Activated T-cell treated with anti-CD3 and anti-CD28 coated beads, Interleukin-2, amount 50 U/mL, for 1 hour (primary cell): Measurements from ENCODE around the gene GRB14.
"Not testable (repeated sequence)": the region's sequence is repeated elsewhere in the genome, so short reads cannot be mapped to it uniquely, and the experiment has no call there.

ENCODE experiments used
- DNase-seq: peaks from one replicate; pipeline ENCODE4 v3.0.0-alpha.2; 2020

GRB14 gene

DNA sequence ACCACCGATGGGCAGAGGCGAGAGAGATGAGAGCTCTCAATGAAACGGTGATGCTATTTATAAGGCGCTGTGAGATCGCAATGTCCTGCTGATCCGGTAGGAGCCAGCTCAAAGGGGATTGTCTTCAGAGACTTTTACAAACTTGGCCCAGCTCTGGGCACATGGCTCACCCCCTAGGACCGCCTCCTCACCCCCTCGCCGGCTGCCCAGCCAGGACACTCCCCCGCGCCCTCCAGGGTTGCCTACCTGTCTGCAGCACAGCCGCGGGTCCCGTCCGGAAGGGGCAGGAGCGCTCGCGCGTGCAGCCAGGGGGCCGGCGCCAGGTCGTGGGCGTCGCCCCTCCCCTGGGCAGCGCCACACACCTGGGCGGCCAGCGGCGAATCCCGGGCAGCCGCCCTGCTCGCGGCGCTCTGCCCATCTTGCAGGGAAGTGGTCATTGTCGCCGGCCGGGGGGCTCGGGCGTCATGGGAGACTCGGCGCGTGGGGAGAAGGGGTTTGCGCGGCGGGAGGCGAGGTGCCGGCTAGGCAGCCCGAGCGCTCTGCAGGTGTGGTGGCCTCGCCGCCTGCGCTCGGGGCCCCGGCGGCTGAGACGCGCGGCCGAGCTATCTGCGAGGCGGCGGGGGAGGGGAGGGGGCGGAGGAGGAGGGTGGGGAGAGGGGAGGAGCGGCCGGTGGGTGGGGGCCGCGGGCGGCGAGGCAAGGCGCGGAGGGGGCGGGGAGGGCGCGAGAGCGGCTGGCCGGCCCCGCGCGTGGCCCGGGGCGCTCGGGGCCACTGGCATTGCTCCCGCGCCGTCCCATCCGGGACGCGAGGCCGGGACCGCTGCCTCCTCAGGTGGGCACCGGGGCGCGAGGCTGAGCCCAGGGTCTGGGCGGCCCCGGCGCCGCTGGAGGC is at the start of gene GRB14:
Gene GRB14 (minus strand): TSS at position 610 of the 891 bp plus-strand sequence. CDS start 173 bp downstream, at position 437.
- DNase-seq: no peak

DNA sequence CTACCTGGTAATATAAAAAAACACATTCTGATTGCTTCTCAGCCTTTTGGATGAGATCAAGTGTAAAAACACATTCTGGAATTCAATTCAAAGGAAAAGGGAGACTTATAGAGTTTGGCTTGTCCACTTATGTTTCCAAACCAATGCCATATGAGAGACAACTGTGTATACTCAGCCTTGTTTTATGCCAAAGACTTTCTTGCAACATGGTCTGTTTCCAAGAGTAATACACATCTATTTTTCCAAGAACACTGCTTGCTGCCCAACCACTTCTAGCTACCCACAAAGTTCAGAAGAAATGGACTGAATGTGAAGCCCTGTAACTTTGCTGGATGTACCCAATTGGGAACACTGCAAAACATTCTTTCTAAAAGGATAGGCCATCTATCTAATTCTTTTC is 48.0 kb upstream of the GRB14 start:
- DNase-seq: no peak

GRCh38 chr2:164667566-164667965 is 46.3 kb upstream of the GRB14 start:
- no peak for DNase-seq

DNA sequence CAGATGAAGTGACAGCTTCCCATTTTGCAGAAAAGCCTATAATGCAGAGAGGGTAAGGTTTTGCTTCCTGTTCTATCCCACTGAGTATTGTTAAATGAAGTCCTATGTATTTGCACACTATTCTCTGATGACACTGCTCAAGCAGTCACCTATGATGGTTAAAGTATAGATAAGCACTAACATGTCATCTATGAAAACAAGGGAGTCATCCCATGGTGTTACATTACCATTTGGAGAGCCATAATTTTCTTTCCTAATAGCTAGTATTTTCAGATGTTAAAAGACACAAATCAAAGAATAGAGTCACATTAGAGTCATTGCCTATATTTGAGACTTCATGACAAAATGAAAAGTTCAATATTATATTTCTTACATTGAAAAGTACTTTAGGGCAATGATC is 42.8 kb upstream of the GRB14 start:
- no peak for DNase-seq

GRCh38 chr2:164662868-164663631 is 41.8 kb upstream of the GRB14 start:
- DNase-seq: no peak

DNA sequence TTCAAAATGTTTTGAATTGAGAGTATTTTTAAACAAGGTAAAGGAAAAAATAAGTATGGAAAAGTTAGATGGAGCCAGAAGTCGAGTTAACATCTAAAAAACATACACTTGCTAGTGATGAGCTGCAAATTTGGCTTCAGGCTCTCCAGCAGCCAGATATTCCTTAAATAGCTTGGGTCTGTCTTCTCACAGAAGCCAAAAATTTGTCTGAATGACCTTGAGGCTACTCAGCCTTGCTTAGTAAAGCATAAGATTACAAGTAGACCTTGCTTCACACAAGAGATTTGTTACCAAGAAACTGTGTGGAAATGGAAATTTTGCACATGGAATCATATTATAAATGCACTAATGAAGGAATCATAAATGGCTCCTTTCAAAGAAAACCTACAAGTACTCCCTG is 40.8 kb upstream of the GRB14 start:
- DNase-seq: no peak

- DNase-seq: no peak
These were observed 40.1 kb upstream of the GRB14 start for GRCh38 chr2:164661349-164661748.

- DNase-seq: no peak
These were observed 35.8 kb upstream of the GRB14 start for GRCh38 chr2:164657129-164657528.

DNA sequence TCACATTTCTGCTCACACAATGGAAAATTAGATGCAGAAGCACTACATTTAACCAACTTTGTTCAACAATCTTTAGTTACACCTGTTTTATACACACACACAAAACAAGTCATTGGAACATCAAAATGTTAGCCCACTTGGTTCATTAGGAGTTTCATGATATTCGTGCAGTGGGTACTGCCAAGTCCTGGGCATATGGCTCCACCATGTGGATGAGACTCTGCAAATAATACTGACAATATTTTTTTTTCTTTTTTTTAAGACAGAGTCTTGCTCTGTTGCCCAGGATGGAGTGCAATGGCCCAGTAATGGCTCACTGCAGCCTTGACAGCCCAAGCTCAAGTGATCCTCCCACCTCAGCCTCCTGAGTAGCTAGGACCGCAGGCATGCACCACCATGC is 34.5 kb upstream of the GRB14 start:
- DNase-seq: no peak

GRCh38 chr2:164655336-164655735 is 34.1 kb upstream of the GRB14 start:
- DNase-seq: no peak

- DNase-seq: no peak
These were observed 30.1 kb upstream of the GRB14 start for GRCh38 chr2:164651361-164651760.

- DNase-seq: no peak
These were observed 22.9 kb upstream of the GRB14 start for GRCh38 chr2:164644036-164644700.

- DNase-seq: no peak
These were observed 21.8 kb upstream of the GRB14 start for GRCh38 chr2:164642946-164643555.

- DNase-seq: no peak
These were observed 21.0 kb upstream of the GRB14 start for GRCh38 chr2:164642268-164642667.

GRCh38 chr2:164628319-164628718 is 7.0 kb upstream of the GRB14 start:
- not testable (repeated sequence) for DNase-seq

DNA sequence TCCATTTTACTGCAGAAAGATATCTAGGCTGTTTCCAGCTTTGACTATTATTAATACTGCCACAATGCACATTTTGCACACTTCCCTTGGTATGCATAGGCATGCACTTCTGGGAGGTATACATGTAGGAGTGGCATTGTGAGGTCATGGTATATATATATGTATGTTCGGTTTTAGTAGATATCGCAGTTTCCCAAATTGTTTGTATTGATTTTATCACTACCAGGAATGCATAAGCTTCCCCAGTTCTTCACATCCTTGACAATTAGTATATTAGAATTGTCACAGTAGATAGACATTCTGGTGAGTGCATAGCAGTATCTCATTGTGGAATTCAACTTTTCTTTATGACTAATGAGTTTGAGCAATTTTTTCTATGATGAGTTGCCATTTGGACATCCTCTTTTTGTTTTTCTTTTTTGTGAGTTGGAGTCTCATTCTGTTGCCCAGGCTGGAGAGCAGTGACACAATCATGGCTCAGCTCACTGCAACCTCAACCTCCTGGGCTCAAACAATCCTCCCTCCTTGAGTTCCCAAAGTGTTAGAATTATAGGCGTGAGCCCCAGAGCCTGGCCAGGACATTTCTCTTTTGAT is 4.2 kb upstream of the GRB14 start:
- DNase-seq: no peak

DNA sequence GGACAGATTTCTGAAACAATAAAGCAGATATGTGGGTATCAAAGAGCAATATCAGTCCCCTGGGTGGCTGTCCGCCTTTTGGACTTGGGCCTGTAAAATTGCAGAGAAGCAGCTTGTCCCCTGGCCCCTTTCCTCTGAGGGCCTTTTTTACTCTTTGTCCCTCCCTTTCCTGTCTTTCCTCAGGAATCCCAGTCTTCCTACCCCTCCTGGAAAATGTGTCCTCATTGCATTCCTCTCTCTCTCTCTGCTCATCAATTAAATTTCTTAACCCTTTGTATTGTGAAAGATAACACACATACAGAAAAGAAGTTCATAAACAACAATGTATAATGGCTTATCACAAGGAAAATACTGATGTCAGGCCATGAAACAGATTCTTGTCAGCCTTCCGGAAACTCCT is 3.0 kb upstream of the GRB14 start:
- DNase-seq: no peak

- no peak for DNase-seq
These were observed 1.2 kb upstream of the GRB14 start for GRCh38 chr2:164622338-164623106.

- DNase-seq: no peak
These were observed 453 bp upstream of the GRB14 start for GRCh38 chr2:164621764-164622105.

GRCh38 chr2:164620457-164620856 is 825 bp downstream of the GRB14 start:
- DNase-seq: no peak

GRCh38 chr2:164617466-164617865 is 3.8 kb downstream of the GRB14 start:
- no peak for DNase-seq
